ENCODE results near the gene ABCB11.
"Not testable (repeated sequence)": the region's sequence is repeated elsewhere in the genome, so short reads cannot be mapped to it uniquely, and the experiment has no call there.

ABCB11 gene

GRCh38 chr2:168889635-168890005, 141.5 kb downstream of the ABCB11 start:
- no peak for DNase-seq (ENCODE audit: low read depth)

- no peak for DNase-seq (ENCODE audit: low read depth)
These were observed 146.1 kb downstream of the ABCB11 start for GRCh38 chr2:168884975-168885374.

- DNase-seq (ENCODE audit: low read depth): not testable (repeated sequence)
These were observed 149.0 kb downstream of the ABCB11 start for GRCh38 chr2:168882163-168882562.

GRCh38 chr2:168874368-168875054, 156.6 kb downstream of the ABCB11 start:
- no peak for DNase-seq (ENCODE audit: low read depth)

- not testable (repeated sequence) for DNase-seq (ENCODE audit: low read depth)
These were observed 160.3 kb downstream of the ABCB11 start for GRCh38 chr2:168870824-168871223.
